Karpas-422 (cell line): ENCODE results near the gene GLT8D2. TPM values are rescaled to one million over a fixed set of nuclear protein-coding genes. Genes with fewer than 3 reads are reported as not detected.
A peak's percentile ranks its signal among the peaks of the same experiment; 100 is the strongest.

ENCODE experiments used
- DNase-seq: peaks from one replicate; pipeline ENCODE4 v3.0.0-alpha.2; 2015
- H2AFZ ChIP-seq: fragments of 200-600 bp; sonication (generic); 2 replicates; pipeline ENCODE4 v1.6.1; 2014; ENCODE audit warnings: antibody characterized with exemption, low read length, mixed read lengths
- H3K27ac ChIP-seq: fragments of 200-600 bp; sonication (generic); 2 replicates; pipeline ENCODE4 v1.5.1; 2014; ENCODE audit warnings: mild to moderate bottlenecking, low read length, moderate library complexity
- H3K27me3 ChIP-seq: fragments of 200-600 bp; sonication (generic); 2 replicates; pipeline ENCODE4 v1.6.1; 2014; ENCODE audit warnings: low read length, mixed read lengths
- H3K36me3 ChIP-seq: fragments of 200-600 bp; sonication (generic); 2 replicates; pipeline ENCODE4 v1.6.1; 2014; ENCODE audit warnings: low read length, mixed read lengths; ENCODE audit not compliant: insufficient read depth
- H3K4me1 ChIP-seq: fragments of 200-600 bp; sonication (generic); 2 replicates; pipeline ENCODE4 v1.6.1; 2014; ENCODE audit warnings: mild to moderate bottlenecking, low read length, mixed read lengths
- H3K4me2 ChIP-seq: fragments of 200-600 bp; sonication (generic); 2 replicates; pipeline ENCODE4 v1.6.1; 2014; ENCODE audit warnings: low read length, low read depth, mild to moderate bottlenecking; ENCODE audit not compliant: poor library complexity, severe bottlenecking
- H3K4me3 ChIP-seq: fragments of 200-600 bp; sonication (generic); 2 replicates; pipeline ENCODE4 v1.5.1; 2014; ENCODE audit warnings: mild to moderate bottlenecking, antibody characterized with exemption, low read length, mixed read lengths
- H3K79me2 ChIP-seq: fragments of 200-600 bp; sonication (generic); 2 replicates; pipeline ENCODE4 v1.6.1; 2014; ENCODE audit warnings: mild to moderate bottlenecking, low read length, mixed read lengths
- H3K9ac ChIP-seq: fragments of 200-600 bp; sonication (generic); 2 replicates; pipeline ENCODE4 v1.6.0; 2014; ENCODE audit warnings: low read length
- H3K9me2 ChIP-seq: fragments of 200-600 bp; sonication (generic), shearing (Covaris generic); replicated peaks from 2 replicates; pipeline ENCODE4 v1.6.0; 2014; ENCODE audit warnings: mild to moderate bottlenecking, low read length, moderate library complexity; ENCODE audit not compliant: insufficient read depth
- H3K9me3 ChIP-seq: fragments of 300-700, 200-600 bp; sonication (generic); 2 replicates; pipeline ENCODE4 v1.6.1; 2014; ENCODE audit warnings: low read length, mixed read lengths
- H4K20me1 ChIP-seq: fragments of 200-600 bp; sonication (generic); 2 replicates; pipeline ENCODE4 v1.6.1; 2014; ENCODE audit warnings: mild to moderate bottlenecking, antibody characterized with exemption, low read length, low read depth; ENCODE audit not compliant: insufficient read depth
- total RNA-seq: library from RNA; depleted of rRNA; stranded (reverse); fragments of >200 nt; shearing (Covaris generic); gene quantifications from 2 replicates; pipeline ENCODE4 v1.2.3, GENCODE V29; 2014; ENCODE audit warnings: low replicate concordance

GLT8D2 gene
- total RNA-seq, 1 experiment from 2014 or later: not detected

GRCh38 chr12:104058802-104059201, 8.8 kb upstream of the GLT8D2 start:
- Histone ChIP-seq H3K9me3 (no peaks in the 10 kb centered on the region), H4K20me1 (no peaks in the 10 kb centered on the region), H3K4me3 (no peak overlapping the region), H3K4me2 (no peak overlapping the region), H3K79me2 (no peaks in the 10 kb centered on the region), H2AFZ (no peak overlapping the region), H3K27me3 (no peaks in the 10 kb centered on the region), H3K4me1 (peaks cover 3% of the 10 kb centered on the region; the same call in 1 of the 2 replicates), H3K9me2 (no peaks in the 10 kb centered on the region), H3K36me3 (no peaks in the 10 kb centered on the region), H3K9ac (no peak overlapping the region), H3K27ac (no peak overlapping the region)
- DNase-seq: no peak

GRCh38 chr12:104057771-104058197, 7.8 kb upstream of the GLT8D2 start:
- H3K9ac ChIP-seq: no peak overlapping the region
- H3K4me3 ChIP-seq: no peak overlapping the region
- H3K4me1 ChIP-seq: no peaks in the 10 kb centered on the region
- no peaks in the 10 kb centered on the region for H3K9me3 ChIP-seq
- peak; percentile 73 for DNase-seq
- no peaks in the 10 kb centered on the region for H4K20me1 ChIP-seq
- H3K9me2 ChIP-seq: no peaks in the 10 kb centered on the region
- no peaks in the 10 kb centered on the region for H3K79me2 ChIP-seq
- no peaks in the 10 kb centered on the region for H3K36me3 ChIP-seq
- H3K27ac ChIP-seq: no peak overlapping the region
- H3K27me3 ChIP-seq: no peaks in the 10 kb centered on the region
- H3K4me2 ChIP-seq: no peak overlapping the region
- H2AFZ ChIP-seq: no peak overlapping the region

GRCh38 chr12:104056419-104056972, 6.5 kb upstream of the GLT8D2 start:
- Histone ChIP-seq H3K9ac (no peak overlapping the region), H3K4me1 (no peaks in the 10 kb centered on the region), H3K79me2 (no peaks in the 10 kb centered on the region), H3K27me3 (no peaks in the 10 kb centered on the region), H3K27ac (no peak overlapping the region), H3K9me2 (no peaks in the 10 kb centered on the region), H3K4me3 (no peak overlapping the region), H3K4me2 (no peak overlapping the region), H4K20me1 (no peaks in the 10 kb centered on the region), H2AFZ (no peak overlapping the region), H3K36me3 (no peaks in the 10 kb centered on the region), H3K9me3 (no peaks in the 10 kb centered on the region)
- DNase-seq: no peak

DNA sequence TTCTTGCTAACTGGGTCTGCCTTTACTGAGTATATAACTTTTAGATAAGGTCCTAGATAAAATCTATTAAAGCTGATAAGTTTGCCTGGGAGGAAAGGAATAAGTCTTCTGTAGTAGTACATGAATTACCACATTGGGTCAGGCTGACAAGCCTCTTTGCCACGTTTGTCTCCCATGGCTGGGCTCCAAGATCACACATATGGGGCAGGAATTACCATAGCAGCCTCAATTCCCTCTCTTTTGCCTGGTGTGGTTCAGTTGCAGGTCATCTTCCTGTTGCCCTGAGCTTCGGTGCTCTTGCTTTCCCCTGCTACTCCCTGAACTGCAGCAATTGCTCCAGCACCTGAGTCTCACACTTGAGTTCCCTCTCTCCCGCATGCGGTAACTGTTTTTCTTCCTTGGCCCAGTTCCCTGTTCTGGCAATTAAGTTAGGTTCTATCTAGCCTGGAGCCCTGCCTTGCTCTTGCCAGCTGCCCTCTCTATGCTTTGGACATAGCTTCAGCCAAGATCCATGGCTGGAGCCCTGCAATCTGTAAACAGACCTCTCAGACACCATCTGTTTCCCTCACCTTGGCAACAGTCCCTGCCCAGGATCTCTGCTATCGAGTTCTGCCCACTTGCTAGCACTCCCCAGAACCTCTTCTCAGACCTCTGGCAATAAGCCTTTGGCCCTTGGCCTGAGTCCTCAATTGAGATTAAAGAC, 5.8 kb upstream of the GLT8D2 start:
- DNase-seq: no peak
- Histone ChIP-seq H3K4me3 (no peak overlapping the region), H3K9ac (no peak overlapping the region), H3K79me2 (no peaks in the 10 kb centered on the region), H4K20me1 (no peaks in the 10 kb centered on the region), H3K9me2 (no peaks in the 10 kb centered on the region), H3K27ac (no peak overlapping the region), H3K4me2 (no peak overlapping the region), H3K27me3 (no peaks in the 10 kb centered on the region), H3K4me1 (no peaks in the 10 kb centered on the region), H2AFZ (no peak overlapping the region), H3K36me3 (no peaks in the 10 kb centered on the region), H3K9me3 (no peaks in the 10 kb centered on the region)

- Histone ChIP-seq H3K36me3 (no peaks in the 10 kb centered on the region), H3K27ac (no peak overlapping the region), H4K20me1 (no peaks in the 10 kb centered on the region), H3K9ac (no peak overlapping the region), H3K9me2 (no peaks in the 10 kb centered on the region), H3K4me3 (no peak overlapping the region), H3K4me1 (no peaks in the 10 kb centered on the region), H3K4me2 (no peak overlapping the region), H3K79me2 (no peaks in the 10 kb centered on the region), H3K27me3 (no peaks in the 10 kb centered on the region), H2AFZ (no peak overlapping the region), H3K9me3 (no peaks in the 10 kb centered on the region)
- no peak for DNase-seq
Observed at GRCh38 chr12:104054681-104055346, 4.8 kb upstream of the GLT8D2 start.

DNA sequence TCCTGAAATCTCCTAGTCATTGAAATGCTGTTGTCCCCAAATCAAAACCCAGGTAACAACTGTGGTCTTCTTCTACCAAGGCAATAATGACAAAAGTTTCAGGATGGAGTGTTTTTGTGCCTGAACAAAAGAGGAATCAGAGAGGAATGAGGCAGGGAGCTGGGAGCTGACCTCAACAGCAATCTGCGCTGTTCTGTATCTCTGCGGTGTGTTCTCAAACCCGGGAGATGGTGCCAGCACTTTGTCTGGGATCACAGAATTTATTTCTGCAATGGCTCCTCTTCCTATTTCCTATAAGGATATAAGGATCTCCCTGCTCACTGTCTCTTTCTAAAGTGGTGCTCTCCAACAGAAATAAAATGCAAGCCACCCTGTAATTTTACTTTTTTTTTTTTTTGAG, 449 bp upstream of the GLT8D2 start:
- Histone ChIP-seq H2AFZ (no peak overlapping the region), H3K9ac (no peak overlapping the region), H3K9me2 (no peaks in the 10 kb centered on the region), H3K79me2 (no peaks in the 10 kb centered on the region), H3K36me3 (no peaks in the 10 kb centered on the region), H3K4me3 (no peak overlapping the region), H3K27me3 (no peaks in the 10 kb centered on the region), H3K9me3 (no peaks in the 10 kb centered on the region), H3K4me2 (no peak overlapping the region), H3K4me1 (no peaks in the 10 kb centered on the region), H4K20me1 (no peaks in the 10 kb centered on the region), H3K27ac (no peak overlapping the region)
- DNase-seq: no peak

DNA sequence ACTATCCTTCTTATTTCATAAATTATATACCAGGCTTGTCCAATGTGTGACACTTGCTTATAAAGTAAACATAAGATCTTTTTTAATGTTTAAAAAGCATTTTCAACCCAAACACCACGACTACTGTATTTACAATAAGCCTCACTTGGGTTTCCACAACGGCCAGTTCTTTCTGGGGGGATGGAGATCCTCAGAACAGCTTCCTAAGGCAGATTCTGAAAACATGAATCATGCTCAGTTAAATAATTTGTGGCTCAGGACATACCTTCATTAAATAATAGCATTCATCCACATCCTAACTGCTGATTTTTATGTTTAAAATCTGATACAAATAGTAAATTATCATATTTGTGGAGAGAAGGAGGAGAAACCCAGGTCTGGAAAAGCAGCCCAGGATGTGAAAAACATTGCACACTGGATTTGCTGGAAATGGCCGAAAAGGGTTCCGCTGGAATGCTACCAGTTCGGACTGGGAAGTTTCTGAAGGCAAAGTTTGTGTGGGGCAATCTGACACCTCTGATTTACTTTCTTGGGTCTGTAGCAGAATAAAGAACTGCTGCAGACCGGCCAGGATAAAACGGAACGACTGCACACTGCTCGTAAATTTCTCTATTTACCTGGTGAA, 597 bp downstream of the GLT8D2 start:
- no peak overlapping the region for H3K9ac ChIP-seq

DNA sequence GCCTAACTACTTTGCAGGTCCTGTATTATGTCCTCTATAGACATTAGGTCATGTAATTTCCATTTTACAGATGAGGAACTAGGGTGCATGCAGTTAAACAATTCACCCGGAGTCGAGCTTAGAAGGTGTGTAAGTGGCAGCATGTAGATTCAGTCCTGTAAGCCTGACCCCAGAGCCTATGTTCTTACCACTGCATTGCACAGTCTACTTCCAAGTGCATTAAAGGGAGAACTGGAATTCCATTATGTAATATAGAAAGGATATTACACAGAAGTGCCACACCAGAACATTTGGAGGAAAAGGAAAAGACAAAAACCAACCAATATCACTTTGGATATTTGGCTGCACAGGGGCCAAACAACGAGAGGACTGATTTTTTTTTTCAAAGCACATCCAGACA, 1.2 kb downstream of the GLT8D2 start:
- Histone ChIP-seq H3K9me2 (no peaks in the 10 kb centered on the region), H2AFZ (no peak overlapping the region), H3K36me3 (no peaks in the 10 kb centered on the region), H3K4me2 (no peak overlapping the region), H3K4me3 (no peak overlapping the region), H3K27ac (no peak overlapping the region), H3K4me1 (no peaks in the 10 kb centered on the region), H3K9ac (no peak overlapping the region), H3K79me2 (no peaks in the 10 kb centered on the region), H4K20me1 (no peaks in the 10 kb centered on the region), H3K9me3 (no peaks in the 10 kb centered on the region), H3K27me3 (no peaks in the 10 kb centered on the region)
- DNase-seq: no peak

More for the DNA sequence above, 597 bp downstream of the GLT8D2 start:
- Histone ChIP-seq H4K20me1 (no peaks in the 10 kb centered on the region), H3K4me3 (no peak overlapping the region), H3K4me2 (no peak overlapping the region), H2AFZ (no peak overlapping the region), H3K27ac (no peak overlapping the region), H3K27me3 (no peaks in the 10 kb centered on the region), H3K79me2 (no peaks in the 10 kb centered on the region), H3K36me3 (no peaks in the 10 kb centered on the region), H3K9me2 (no peaks in the 10 kb centered on the region), H3K4me1 (no peaks in the 10 kb centered on the region), H3K9me3 (no peaks in the 10 kb centered on the region)
- DNase-seq: no peak
